ENCODE results near the gene CAVIN2. TPM values are rescaled to one million over a fixed set of nuclear protein-coding genes. Genes with fewer than 3 reads are reported as not detected.

The CAVIN2 gene
- total RNA-seq, 4 donors from 2014 or later, result 7.9 to 49.5 (median 15.2) TPM

GRCh38 chr2:191878548-191879279 is 31.8 kb upstream of the CAVIN2 start:
- Histone ChIP-seq H3K27me3 (no peaks in the 10 kb centered on the region), H3K4me1 (no peaks in the 10 kb centered on the region), H3K4me3 (no peak overlapping the region), H3K36me3 (no peaks in the 10 kb centered on the region), H3K27ac (no peak overlapping the region), H3K9me3 (no peaks in the 10 kb centered on the region)
- DNase-seq, result no peak
- TF ChIP-seq POLR2A (IDR thresholded peaks at IDR 0.05), result no peak
- no peak for TF ChIP-seq CTCF (IDR thresholded peaks at IDR 0.05)

GRCh38 chr2:191877875-191878274 is 31.0 kb upstream of the CAVIN2 start:
- no peak for DNase-seq
- no peaks in the 10 kb centered on the region for H3K4me1 ChIP-seq
- H3K27me3 ChIP-seq, result no peaks in the 10 kb centered on the region
- no peak overlapping the region for H3K4me3 ChIP-seq
- TF ChIP-seq CTCF (IDR thresholded peaks at IDR 0.05), result no peak
- no peak for TF ChIP-seq POLR2A (IDR thresholded peaks at IDR 0.05)
- no peaks in the 10 kb centered on the region for H3K36me3 ChIP-seq
- H3K9me3 ChIP-seq, result no peaks in the 10 kb centered on the region
- H3K27ac ChIP-seq, result no peak overlapping the region

- Histone ChIP-seq H3K4me1 (no peaks in the 10 kb centered on the region), H3K36me3 (no peaks in the 10 kb centered on the region), H3K9me3 (no peaks in the 10 kb centered on the region), H3K27ac (no peak overlapping the region), H3K27me3 (no peaks in the 10 kb centered on the region), H3K4me3 (no peak overlapping the region)
- TF ChIP-seq POLR2A (IDR thresholded peaks at IDR 0.05) (no peak), CTCF (IDR thresholded peaks at IDR 0.05) (no peak)
- DNase-seq, result no peak
Measured at GRCh38 chr2:191875859-191876258, 29.0 kb upstream of the CAVIN2 start.

- no peak for DNase-seq
- Histone ChIP-seq H3K27me3 (no peaks in the 10 kb centered on the region), H3K36me3 (no peaks in the 10 kb centered on the region), H3K4me1 (peaks cover 0 to 16% (median 0%) of the 10 kb centered on the region in 4 donors), H3K27ac (no peak overlapping the region), H3K9me3 (no peaks in the 10 kb centered on the region), H3K4me3 (no peak overlapping the region)
- TF ChIP-seq POLR2A (IDR thresholded peaks at IDR 0.05) (no peak), CTCF (IDR thresholded peaks at IDR 0.05) (peak in 3 of 6 experiments; percentile 10 to 22 (median 16))
Measured at GRCh38 chr2:191870744-191871143, 23.9 kb upstream of the CAVIN2 start.

GRCh38 chr2:191869781-191870180 is 22.9 kb upstream of the CAVIN2 start:
- no peaks in the 10 kb centered on the region for H3K36me3 ChIP-seq
- peaks cover 0 to 16% (median 0%) of the 10 kb centered on the region in 4 donors for H3K4me1 ChIP-seq
- no peak overlapping the region for H3K27ac ChIP-seq
- no peak overlapping the region for H3K4me3 ChIP-seq
- DNase-seq, result no peak
- no peaks in the 10 kb centered on the region for H3K9me3 ChIP-seq
- no peaks in the 10 kb centered on the region for H3K27me3 ChIP-seq
- no peak for TF ChIP-seq POLR2A (IDR thresholded peaks at IDR 0.05)
- no peak for TF ChIP-seq CTCF (IDR thresholded peaks at IDR 0.05)

All from Peyer's patch (tissue), 4 donors.